ENCODE results near the gene LGALS3BP. TPM values are rescaled to one million over a fixed set of nuclear protein-coding genes. Genes with fewer than 3 reads are reported as not detected.

Gene LGALS3BP
- total and polyA plus RNA-seq, 2 of the 8 experiments (the other 6 are each of a cell fraction or from before 2014, with no cell fraction given), result 56.1 to 61.6 TPM

DNA sequence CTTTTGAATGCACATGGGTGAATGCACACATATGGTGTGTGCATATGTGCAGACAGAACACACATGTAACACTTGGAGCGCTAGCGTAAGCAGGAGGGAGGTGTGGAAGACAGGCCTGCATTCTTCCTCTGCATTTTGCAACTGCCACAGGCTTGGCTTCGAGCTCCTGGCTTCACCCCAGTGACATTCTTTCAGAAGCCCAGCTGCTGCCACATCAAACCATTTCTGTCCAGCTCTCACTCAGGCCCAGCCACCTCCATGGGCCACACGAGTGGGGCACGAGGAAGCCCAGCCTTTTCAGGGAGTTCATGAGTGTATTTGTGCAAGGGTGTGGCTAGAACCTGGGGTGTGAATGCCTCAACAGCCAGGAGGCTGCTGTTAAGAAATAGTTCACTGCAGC lies 18.8 kb downstream of the LGALS3BP start:
- POLR2A ChIA-PET (ENCODE audit: partially characterized antibody), result no interaction called here
- CTCF ChIA-PET (ENCODE audit: partially characterized antibody), result interaction anchor here (0.7 to 3.1 kb wide), 3 partner anchors 9 to 742 kb away, joined by 3 to 20 read pairs (median 5); no protein-coding TSS in a partner anchor

More for the DNA sequence above, 18.8 kb downstream of the LGALS3BP start:
- FAIRE-seq (no peak), DNase-seq (ENCODE audit: low read depth in 1 of 2, low spot score in 2 of 2) (no peak)
- Histone ChIP-seq H3K9ac (replicated peaks in 1 of 4; ENCODE audit: extremely low read depth in 1 of 4, low read depth in 3 of 4, low read length in 3 of 4) (no peak overlapping the region; a peak in 2 of 7 replicates), H3K9me3 (ENCODE audit: insufficient read depth in 2 of 2, low read depth in 1 of 2, low read length in 1 of 2) (no peaks in the 10 kb centered on the region), H3K4me1 (replicated peaks in 1 of 4; ENCODE audit: control insufficient read depth in 3 of 4, insufficient read depth in 4 of 4, low read length in 3 of 4) (peaks cover 0 to 3% (median 0%) of the 10 kb centered on the region in 4 experiments; a peak in 1 of 7 replicates), H4K5ac (ENCODE audit: insufficient read length, low read depth, low read length) (no peak overlapping the region), H2BK120ac (replicated peaks; ENCODE audit: low read depth, low read length) (no peak overlapping the region), H3K27ac (ENCODE audit: low read depth, low read length) (no peak overlapping the region), H3K14ac (ENCODE audit: insufficient read length) (no peak overlapping the region), H2AK5ac (ENCODE audit: low read depth, low read length) (no peak overlapping the region), H2BK20ac (ENCODE audit: low read length) (no peak overlapping the region), H3K79me1 (ENCODE audit: low read depth, low read length) (no peaks in the 10 kb centered on the region), H3K18ac (ENCODE audit: extremely low read depth, low read length) (no peak overlapping the region), H3K36me3 (ENCODE audit: control insufficient read depth in 2 of 4, insufficient read depth in 4 of 4, low read length in 3 of 4) (no peaks in the 10 kb centered on the region), H4K91ac (replicated peaks; ENCODE audit: insufficient read length, low read length) (no peak overlapping the region), H3K4me2 (ENCODE audit: insufficient read depth in 1 of 2, low read depth in 2 of 2, low read length in 2 of 2) (no peak overlapping the region), H4K8ac (ENCODE audit: extremely low read depth, insufficient read depth, low read length) (no peak overlapping the region), H3K27me3 (replicated peaks in 1 of 4; ENCODE audit: control insufficient read depth in 3 of 4, extremely low read depth in 1 of 4, insufficient read depth in 3 of 4, low read length in 3 of 4) (no peaks in the 10 kb centered on the region), H3K56ac (replicated peaks; ENCODE audit: insufficient read length, low read depth, low read length) (no peak overlapping the region), H3K79me2 (ENCODE audit: control insufficient read depth in 1 of 2, insufficient read depth in 2 of 2, low read length in 2 of 2) (no peaks in the 10 kb centered on the region), H4K20me1 (replicated peaks in 1 of 2; ENCODE audit: control insufficient read depth in 1 of 2, insufficient read depth in 2 of 2, low read length in 2 of 2) (no peaks in the 10 kb centered on the region), H2BK5ac (ENCODE audit: low read depth, low read length) (no peak overlapping the region), H3K4me3 (ENCODE audit: extremely low read depth in 1 of 4, insufficient read depth in 2 of 4, low read depth in 3 of 4, low read length in 4 of 4) (no peak overlapping the region), H2AFZ (ENCODE audit: low read length) (no peak overlapping the region), H2BK12ac (ENCODE audit: low read depth, low read length) (no peak overlapping the region), H2BK15ac (ENCODE audit: low read length) (no peak overlapping the region), H3K4ac (replicated peaks; ENCODE audit: insufficient read length, low read depth, low read length) (no peak overlapping the region), H3K23ac (ENCODE audit: insufficient read length) (no peak overlapping the region), H3K23me2 (ENCODE audit: low read depth, low read length) (no peaks in the 10 kb centered on the region)
- TF ChIP-seq RAD21 (IDR thresholded peaks at IDR 0.05 in 1 of 2, conservative IDR thresholded peaks at IDR 0.05 in 1 of 2; ENCODE audit: low read depth in 2 of 2, low read length in 2 of 2), result no peak
- WGBS, 2 experiments (ENCODE audit: extremely low coverage in 1 of 2, insufficient coverage in 1 of 2, insufficient read length in 1 of 2, insufficient replicate concordance in 2 of 2, low coverage in 1 of 2, low lambda C conversion rate in 2 of 2, missing lambda C conversion rate in 1 of 2), result 89% methylated on average over 5 of the region's 5 CpGs; no CpG with 5 or more reads in 1 of the 2 experiments

All from H1 (cell line).